Measurements from ENCODE around the gene TRNAU1AP.
"Not testable (repeated sequence)": the region's sequence is repeated elsewhere in the genome, so short reads cannot be mapped to it uniquely, and the experiment has no call there.

TRNAU1AP gene

DNA sequence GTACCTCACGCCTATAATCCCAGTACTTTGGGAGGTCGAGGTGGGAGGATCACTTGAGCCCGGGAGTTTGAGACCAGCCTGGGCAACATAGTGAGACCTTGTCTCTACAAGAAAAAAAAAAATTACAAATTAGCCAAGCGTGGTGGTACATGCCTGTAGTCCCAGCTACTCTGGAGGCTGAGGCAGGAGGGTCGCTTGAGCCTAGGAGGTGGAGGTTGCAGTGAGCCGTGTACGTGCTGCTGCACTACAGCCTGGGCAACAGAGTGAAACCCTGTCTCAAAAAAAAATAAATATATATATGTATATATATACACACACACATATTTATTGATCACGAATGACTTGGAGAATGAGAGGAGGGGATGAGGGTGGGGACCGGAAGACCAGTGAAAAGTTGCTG lies 30.3 kb upstream of the TRNAU1AP start:
- DNase-seq, result not testable (repeated sequence)

DNA sequence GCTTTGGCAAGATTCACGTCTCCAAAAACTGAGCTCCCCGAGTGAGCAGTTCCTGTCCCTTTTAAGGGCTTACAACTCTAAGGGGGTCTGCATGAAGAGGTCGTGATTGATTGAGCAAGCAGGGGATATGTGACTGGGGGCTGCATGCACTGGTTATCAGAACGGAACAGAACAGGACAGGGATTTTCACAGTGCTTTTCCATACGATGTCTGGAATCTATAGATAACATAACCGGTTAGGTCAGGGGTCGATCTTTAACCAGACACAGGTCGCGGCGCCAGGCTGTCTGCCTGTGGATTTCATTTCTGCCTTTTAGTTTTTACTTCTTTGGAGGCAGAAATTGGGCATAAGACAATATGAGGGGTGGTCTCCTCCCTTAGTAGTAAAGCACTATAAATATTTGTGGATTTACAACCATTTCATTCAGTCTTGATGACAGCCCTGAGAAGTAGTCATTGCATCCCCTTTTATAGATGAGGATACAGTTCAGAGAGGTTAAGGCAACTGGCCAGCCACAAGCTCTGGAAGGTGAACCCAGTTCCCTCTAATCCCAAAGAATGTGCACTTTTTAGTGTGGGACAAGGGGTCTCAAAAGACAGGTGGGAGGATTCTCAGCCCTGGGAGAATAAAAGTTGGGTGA lies 27.8 kb upstream of the TRNAU1AP start:
- not testable (repeated sequence) for DNase-seq

DNA sequence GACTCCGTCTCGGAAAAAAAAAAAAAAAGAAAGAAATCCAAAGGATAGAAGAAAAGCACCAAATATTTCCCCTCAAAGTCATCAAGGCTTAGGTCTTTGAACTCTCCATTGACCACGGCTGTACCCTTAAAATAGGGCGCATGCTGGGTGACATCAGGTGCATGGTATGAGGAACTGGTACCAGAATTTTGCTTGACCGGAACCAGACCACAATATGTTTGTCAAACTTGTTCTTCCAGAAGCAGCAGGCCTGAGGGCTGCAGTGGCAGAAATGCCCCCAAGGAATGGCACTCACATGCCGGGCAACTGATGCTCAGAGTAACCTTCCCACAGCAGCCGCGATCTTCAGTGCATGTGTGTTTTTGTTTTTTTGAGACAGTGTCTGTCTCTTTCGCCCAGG lies 26.0 kb upstream of the TRNAU1AP start:
- DNase-seq, result no peak

DNA sequence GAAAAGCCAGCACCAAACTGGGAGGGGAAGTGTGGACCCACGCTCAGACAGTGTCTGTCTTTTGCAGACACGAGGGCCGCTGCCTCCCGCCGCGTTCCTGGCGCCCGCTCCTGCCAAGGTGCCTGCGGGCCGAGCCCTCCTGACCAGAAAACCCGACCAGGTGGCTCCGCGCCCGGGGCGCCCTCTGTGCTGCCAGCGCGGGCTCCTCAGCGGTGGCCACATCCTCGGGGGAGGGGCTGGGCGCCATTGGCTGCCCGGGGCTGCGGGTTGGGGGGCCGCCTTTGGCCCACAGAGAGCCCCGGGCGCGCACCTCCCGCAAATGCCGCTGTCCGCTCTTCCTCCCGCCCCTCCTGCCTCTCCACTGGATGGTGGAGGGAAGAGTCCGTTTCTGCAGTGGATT lies 22.4 kb upstream of the TRNAU1AP start:
- DNase-seq, result no peak

DNA sequence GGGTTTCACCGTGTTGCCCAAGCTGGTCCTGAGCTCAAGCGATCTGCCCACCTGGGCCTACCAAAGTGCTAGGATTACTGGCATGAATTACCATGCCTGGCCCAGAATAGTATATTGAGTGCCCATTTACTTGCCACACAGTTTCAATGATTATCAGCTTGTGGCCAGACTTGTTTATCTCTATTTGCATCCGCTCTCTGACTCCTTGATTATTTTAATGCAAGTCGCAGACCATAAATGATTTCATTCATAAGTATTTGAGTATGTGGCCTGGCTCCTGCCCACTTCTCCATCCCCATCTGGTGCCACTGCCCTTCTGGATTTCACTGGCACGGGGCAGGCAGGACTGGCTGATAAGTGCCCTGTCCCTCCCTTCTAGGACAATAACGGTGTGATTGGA lies 18.2 kb upstream of the TRNAU1AP start:
- DNase-seq, result no peak

DNA sequence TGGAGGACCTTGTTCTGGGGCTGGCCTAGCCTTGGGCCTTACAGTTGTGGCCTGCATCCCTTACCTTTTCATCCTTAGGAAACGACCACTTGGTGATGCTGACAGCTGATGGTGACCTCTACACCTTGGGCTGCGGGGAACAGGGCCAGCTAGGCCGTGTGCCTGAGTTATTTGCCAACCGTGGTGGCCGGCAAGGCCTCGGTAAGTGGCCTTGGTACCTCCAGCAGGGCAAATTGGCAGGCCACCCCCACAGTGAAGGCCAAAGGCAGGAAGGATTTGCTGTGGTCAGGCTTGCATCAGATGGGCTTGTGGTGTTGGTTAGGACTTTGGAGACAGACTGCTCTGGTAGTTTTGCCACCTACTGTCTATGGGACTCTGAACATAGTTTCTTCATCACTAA lies 17.7 kb upstream of the TRNAU1AP start:
- DNase-seq, result no peak

DNA sequence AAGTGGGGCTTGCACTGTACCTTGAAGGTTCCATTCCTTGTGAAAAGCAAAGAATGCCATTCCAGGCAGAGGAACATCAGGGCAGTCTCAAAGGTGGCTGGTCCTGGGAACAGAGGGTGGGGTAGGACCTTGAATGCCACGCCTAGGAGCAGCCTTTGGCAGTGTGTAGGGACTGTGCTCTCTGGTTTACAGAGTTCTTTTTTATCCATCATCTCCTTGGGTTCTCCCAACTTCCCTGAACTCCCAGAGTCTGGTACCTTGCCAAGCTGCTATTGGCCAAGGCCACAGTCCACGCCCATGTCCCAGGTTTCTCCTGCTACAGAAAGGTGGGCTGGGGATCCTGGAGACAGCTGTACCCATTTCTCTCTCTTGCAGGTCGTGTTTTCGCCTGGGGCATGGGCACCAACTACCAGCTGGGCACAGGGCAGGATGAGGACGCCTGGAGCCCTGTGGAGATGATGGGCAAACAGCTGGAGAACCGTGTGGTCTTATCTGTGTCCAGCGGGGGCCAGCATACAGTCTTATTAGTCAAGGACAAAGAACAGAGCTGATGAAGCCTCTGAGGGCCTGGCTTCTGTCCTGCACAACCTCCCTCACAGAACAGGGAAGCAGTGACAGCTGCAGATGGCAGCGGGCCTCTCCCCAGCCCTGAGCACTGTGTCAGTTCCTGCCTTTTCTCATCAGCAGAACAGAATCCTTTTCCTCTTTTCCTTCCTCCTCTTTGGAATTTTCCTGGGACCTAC lies 15.3 kb upstream of the TRNAU1AP start:
- DNase-seq, result no peak

DNA sequence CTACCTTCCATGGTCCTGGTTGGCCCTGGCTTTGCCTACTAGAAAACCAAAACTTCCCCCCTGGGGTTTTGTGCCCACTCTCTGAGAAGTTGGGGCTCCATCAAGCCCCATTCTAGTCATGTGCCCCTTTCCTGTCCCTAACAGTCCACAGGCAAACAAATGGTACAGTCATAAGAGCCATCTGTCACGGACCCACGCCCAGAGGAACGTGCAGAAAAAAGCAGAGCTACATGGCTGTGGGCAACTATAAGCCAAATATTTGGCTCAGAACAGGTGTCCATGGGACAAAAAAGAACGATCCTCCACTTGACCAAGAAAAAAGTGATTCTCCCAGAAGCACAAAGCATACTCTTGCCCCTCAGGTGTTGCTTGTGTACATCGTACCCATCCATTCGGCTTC lies 14.6 kb upstream of the TRNAU1AP start:
- no peak for DNase-seq

DNA sequence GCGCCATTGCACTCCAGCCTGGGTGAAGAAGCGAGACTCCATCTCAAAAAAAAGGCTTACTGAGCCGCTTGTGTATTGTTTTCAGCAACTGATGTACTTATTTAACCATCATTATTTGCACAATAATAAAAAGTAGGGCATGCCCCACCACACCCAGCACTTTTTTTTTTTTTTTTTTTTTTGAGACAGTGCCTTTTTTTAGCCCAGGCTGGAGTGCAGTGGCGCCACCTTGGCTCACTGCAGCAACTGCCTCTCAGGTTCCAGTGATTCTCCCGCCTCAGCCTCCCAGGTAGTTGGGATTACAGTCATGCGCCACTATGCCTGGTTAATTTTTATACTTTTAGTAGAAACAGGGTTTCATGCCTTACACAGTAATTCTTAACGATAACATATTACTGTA lies 12.2 kb upstream of the TRNAU1AP start:
- DNase-seq, result no peak

DNA sequence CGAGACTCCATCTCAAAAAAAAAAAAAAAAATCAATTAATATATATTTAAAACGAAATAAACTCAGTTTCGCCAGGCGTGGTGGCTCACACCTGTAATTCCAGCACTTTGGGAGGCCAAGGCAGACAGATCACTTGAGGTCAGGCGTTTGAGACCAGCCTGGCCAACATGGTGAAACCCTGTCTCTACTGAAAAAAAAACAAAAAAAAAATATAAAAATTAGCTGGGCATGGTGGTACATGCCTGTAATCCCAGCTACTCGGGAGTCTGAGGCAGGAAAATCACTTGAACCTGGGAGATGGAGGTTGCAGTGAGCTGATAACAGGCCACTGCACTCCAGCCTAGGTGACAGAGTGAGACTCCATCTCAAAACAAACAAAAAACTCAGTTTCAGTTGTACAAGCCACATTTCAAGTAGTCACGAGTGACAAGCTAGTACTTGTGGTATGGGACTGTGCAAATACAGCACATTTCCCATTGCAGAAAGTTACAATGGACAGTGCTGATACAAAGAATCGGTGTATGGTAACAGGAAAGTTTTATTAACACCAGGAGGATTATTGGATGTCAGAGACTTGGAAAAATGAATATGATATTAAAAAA lies 11.4 kb upstream of the TRNAU1AP start:
- not testable (repeated sequence) for DNase-seq

DNA sequence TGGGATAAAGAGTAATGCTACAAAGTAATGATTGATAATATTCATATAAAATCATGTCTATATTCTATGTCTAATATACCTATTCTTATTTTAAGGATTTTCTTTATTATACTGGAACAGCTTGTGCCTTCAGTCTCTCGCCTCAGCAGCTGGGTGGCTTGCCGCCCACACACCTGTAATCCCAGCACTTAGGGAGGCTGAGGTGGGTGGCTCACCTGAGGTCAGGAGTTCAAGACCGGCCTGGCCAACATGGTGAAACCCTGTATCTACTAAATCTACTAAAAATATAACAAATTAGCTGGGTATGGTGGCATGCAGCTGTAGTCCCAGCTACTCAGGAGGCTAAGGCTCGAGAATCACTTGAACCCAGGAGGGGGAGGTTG lies 7.6 kb upstream of the TRNAU1AP start:
- DNase-seq, result no peak

DNA sequence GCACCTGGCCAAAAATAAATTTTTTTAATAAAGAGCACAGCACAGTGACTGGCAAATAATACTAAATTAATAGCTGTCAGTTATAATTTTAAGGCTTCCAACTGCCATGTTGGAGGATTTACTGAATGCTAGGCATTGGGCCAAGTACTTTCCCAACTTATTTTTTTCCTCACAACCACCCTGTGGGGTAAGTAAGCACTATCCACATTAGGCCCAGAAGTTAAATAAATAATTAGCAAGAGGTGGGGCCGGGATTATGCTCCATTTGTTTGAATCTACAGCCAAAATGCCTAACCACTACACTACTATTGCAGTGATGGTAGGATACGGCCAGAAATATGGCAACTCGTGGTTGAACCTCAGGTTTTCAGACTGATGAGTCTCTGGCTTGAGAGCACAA lies 4.6 kb upstream of the TRNAU1AP start:
- no peak for DNase-seq

DNA sequence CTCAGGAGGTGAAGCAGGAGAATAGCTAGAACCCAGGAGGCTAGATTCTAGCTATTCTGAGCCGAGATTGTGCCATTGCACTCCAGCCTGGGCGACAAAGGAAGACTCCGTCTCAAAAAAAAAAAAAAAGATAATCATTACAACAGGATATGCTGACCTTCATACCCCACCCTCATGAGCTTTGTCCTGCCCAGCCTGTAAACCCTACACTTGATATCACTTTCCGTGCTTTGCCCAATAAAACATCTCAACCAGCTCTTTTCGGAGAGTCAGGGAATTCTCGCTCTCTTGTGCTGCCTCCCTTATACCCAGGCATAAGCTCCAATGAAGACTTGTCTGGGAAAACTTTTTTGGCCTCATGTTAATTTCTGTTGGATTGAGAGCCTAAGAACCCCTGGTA lies 1.5 kb upstream of the TRNAU1AP start:
- no peak for DNase-seq

DNA sequence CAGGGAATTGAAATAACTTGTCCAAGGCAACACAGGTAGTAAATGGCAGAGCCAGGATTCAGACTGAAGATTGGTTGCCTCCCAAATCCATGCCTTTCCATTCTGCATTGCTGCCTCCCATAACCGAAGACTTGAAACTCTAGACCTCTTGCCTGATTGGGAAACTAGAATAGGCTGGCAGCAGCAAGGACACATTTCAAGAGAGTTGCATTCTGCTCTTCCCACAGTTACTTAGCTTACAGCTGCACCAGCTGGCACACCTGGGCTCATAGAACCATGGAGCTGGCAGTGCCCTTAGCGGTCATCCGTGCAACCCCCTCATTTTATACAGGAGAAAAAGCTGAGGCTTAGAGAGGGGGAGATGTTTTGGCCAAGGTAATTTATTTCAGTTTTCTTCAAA lies 8.0 kb downstream of the TRNAU1AP start:
- DNase-seq, result no peak

DNA sequence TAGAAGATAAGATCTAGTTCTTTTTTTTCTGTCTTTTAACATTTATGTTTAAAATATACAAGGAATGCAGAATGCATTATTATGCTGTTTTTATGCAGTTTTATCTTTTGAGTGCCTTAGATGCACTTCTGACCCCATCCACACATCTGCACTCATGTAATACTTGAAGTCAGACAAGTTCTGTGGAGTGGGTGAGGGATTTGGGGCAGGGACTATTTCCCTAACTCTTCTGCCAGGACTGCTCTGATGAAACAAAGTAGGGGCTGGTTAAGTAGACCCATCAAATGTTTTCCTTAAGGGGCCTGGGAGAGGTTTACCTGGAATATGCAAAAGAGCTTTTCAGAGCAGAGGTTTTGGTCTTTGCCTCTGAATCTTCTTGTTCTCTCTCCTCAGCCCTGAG lies 11.4 kb downstream of the TRNAU1AP start:
- no peak for DNase-seq

DNA sequence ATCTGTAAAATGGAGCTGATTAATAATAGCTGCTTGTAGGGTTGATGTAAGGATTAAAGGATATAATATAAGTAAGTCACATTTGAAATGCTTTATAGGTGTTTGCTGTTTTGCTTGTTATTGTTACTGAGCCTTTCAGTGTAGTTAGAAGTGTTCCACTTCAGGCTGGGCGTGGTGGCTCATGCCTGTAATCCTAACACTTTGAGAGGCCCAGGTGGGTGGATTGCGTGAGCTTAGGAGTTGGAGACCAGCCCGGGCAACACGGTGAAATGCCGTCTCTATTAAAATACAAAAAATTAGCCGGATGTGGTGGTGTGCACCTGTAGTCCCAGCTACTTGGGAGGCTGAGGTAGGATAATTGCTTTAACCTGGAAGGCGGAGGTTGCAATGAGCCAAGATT lies 12.2 kb downstream of the TRNAU1AP start:
- no peak for DNase-seq

DNA sequence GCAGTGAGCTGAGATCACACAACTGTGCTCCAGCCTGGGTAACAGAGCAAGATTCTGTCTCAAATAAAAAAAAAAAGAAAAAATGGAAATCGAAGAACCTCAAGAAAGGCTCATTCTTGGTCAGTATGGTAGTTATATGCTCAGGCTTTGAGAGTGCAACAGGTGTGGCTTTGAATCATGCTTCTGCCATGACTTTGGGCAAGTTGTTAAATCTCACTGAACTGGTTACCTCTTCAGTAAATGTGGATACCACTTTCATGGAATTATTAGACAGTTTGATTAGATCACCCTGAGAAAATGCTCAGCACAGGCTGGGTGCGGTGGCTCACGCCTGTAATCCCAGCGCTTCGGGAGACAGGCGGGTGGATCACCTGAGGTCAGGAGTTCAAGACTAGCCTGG lies 12.8 kb downstream of the TRNAU1AP start:
- DNase-seq, result no peak

DNA sequence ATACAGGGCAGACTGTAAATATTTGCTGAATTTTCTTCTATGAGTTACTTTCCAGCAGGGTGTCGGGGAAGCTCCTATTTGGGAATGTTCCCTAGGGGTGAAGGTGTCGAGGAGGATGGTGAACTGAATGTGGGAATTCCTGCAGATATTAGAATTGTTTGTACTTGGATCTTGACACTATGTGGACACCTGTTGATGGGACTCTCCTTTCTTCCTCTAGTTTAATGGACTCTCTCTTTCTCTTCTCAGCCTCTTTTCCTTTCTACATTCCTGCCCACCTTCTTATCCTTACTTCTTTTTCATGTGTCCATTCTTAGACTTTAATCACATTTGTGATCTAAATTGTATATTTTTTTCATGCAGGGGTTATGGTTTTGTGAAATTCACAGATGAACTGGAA lies 14.0 kb downstream of the TRNAU1AP start:
- DNase-seq, result no peak

DNA sequence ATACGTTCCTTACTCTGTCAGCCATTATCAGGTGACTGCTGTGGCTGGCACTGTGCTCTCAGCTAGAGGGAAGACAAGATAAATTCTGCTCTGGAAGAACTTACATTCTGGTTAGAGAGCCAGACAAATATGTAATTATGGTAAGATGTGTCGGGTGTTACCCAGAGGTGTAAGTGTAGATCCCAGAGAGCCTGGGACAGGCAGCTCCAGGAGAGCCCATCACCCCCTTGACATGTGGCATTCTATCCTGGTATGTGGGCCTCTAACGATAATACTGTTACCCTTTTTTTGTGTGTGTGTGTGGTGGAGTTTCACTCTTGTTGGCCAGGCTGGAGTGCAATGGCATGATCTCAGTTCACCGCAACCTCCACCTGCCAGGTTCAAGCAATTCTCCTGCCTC lies 19.0 kb downstream of the TRNAU1AP start:
- no peak for DNase-seq

DNA sequence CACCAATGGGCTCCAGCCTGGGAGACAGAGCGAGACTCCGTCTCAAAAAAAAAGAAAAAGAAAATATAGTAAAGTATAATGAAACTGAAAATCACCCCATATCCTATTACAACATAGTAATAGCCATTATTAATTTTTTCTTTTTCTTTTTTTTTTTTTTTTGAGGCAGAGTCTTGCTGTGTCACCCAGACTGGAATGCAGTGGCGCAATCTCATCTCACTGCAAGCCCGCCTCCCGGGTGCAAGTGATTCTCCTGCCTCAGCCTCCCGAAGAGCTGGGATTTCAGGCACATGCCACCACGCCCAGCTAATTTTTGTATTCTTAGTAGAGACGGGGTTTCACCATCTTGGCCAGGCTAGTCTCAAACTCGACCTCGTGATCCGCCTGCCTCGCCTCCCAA lies 20.0 kb downstream of the TRNAU1AP start:
- DNase-seq, result not testable (repeated sequence)

DNA sequence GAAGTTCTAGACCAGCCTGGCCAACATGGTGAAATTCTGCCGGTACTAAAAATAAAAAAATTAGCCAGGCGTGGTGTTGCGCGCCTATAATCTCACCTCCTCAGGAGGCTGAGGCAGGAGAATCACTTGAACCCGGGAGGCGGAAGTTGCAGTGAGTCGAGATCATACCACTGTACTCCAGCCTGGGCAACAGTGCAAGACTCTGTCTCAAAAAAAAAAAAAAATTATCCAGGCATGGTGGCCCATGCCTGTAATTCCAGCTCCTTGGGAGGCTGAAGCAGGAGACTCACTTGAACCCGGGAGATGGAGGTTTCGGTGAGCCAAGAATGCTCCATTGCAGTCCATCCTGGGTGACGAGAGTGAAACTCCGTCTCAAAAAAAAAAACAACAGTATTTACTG lies 20.7 kb downstream of the TRNAU1AP start:
- DNase-seq, result no peak

DNA sequence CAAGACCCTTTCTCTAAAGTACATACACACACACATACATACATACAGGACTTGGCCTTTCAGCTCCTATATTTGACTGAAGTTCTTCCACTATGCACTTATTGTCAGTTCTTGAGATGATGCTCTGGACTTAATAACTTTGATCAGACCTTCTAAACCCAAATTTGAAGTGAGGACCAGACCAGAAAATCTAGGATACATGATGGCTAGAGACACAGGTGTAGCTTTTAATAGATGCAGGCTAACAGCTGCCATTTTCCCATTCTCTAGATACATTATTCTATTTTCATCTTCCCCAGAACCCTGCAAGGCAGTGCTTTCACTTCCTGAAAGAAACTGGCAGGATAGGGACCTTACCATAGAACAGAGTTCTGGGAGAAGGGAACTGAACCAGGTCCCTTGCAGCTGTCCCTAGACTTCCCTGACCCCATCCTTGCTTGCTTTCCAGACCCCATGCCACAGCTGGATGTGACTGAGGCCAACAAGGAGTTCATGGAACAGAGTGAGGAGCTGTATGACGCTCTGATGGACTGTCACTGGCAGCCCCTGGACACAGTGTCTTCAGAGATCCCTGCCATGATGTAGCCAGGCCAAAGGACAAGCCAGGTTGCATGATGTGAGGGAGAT lies 24.3 kb downstream of the TRNAU1AP start:
- no peak for DNase-seq

DNA sequence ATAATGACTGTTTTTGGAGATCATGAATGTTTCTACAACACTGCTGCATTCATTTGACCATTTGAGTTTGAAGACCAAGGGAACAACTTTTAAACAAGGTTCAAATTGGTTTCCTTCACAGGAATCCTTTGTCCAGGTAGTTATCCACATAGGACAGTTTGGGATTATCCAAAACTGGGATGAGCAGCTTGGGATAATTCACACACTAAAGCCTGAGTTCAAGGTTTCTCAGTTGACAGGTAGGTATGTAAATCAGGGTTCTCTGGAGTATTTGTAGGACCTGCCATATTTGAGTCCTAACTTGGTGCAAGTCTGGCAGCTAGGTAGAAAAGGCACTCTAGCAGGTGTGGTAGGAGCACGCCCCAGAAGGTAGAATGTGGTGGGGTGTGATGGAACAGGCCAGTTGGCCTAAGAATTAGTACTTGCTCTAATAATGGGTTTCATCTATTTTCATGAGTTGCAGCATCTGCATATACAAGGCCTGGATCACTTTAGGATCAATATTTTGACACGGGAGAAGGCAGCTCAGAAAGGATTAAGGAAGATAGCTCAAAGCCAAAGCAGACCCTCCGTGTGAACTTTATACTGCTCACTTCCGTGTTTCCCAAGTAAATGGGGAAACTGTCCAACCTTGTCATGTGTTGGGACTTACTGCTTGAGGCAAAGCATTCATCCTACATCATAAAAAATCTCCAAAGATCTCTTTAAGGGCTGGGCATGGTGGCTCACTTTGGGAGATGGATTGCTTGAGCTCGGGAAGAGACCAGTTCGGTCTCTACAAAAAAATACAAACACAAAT lies 25.1 kb downstream of the TRNAU1AP start:
- no peak for DNase-seq
